SK-N-SH (cell line): ENCODE measurements around the gene FBXL7. TPM values are rescaled to one million over a fixed set of nuclear protein-coding genes. Genes with fewer than 3 reads are reported as not detected.

ENCODE experiments used
- CTCF ChIA-PET: fragments of 300-600, 350-600 bp; formaldehyde crosslinking; extraction: SDS; loops from one replicate; lab custom pipeline; 2021; lab: Yijun Ruan, JAX
- POLR2A ChIA-PET: fragments of 350-600 bp; sonication (Branson Sonifier 250); formaldehyde crosslinking; extraction: SDS; loops from one replicate; lab custom pipeline; 2020; ENCODE audit warnings: antibody characterized with exemption, inconsistent platforms; lab: Yijun Ruan, JAX
- DNase-seq: peaks from one replicate; pipeline ENCODE4 v3.0.0; 2012
- H2AFZ ChIP-seq: fragments of 200-600 bp; sonication (generic); 2 replicates; pipeline ENCODE4 v1.8.1; 2016; ENCODE audit warnings: antibody characterized with exemption, mild to moderate bottlenecking, low read depth
- H3F3A ChIP-seq: fragments of 200-600 bp; sonication (generic); replicated peaks from 2 replicates; pipeline ENCODE3; 2016; ENCODE audit warnings: antibody characterized with exemption, mild to moderate bottlenecking; ENCODE audit not compliant: insufficient read depth
- H3K27ac ChIP-seq, 2 experiments: fragments of 200-500 bp in 1 of 2; fragments of 200-600 bp in 1 of 2; sonication (Bioruptor generic) in 1 of 2; sonication (generic), shearing (Covaris generic) in 1 of 2; 2 replicates each; pipeline versions ENCODE4 v1.5.1 to v1.6.1; 2014 to 2016; ENCODE audit warnings: low read depth in 2 of 2, inconsistent platforms in 1 of 2, low read length in 1 of 2, mild to moderate bottlenecking in 1 of 2, mixed read lengths in 1 of 2
- H3K27me3 ChIP-seq: fragments of 200-600 bp; sonication (generic), shearing (Covaris generic); 2 replicates; pipeline ENCODE4 v1.6.1; 2016; ENCODE audit warnings: mixed run types; ENCODE audit not compliant: insufficient read depth
- H3K36me3 ChIP-seq, 2 experiments: fragments of 200-500 bp in 1 of 2; fragments of 200-600 bp in 1 of 2; sonication (Bioruptor generic) in 1 of 2; sonication (generic) in 1 of 2; replicated peaks in 1 of 2; 2 replicates each; pipeline versions ENCODE3 to v1.5.1; 2014 to 2016; ENCODE audit warnings: low read length in 1 of 2, mild to moderate bottlenecking in 1 of 2; ENCODE audit not compliant: insufficient read depth in 2 of 2, control insufficient read depth in 1 of 2
- H3K4me1 ChIP-seq, 2 experiments: fragments of 200-500 bp in 1 of 2; fragments of 200-600 bp in 1 of 2; sonication (Bioruptor generic) in 1 of 2; sonication (generic), shearing (Covaris generic) in 1 of 2; 2 replicates each; pipeline versions ENCODE4 v1.5.1 to v1.6.1; 2014 to 2016; ENCODE audit warnings: low read depth in 1 of 2, low read length in 1 of 2, mixed run types in 1 of 2; ENCODE audit not compliant: insufficient read depth in 2 of 2, control insufficient read depth in 1 of 2
- H3K4me2 ChIP-seq: fragments of 200-600 bp; sonication (generic), shearing (Covaris generic); 2 replicates; pipeline ENCODE4 v1.6.1; 2017; ENCODE audit warnings: mixed run types
- H3K4me3 ChIP-seq, 2 experiments: fragments of 200-500 bp in 1 of 2; fragments of 200-600 bp in 1 of 2; sonication (Bioruptor generic) in 1 of 2; sonication (generic), shearing (Covaris generic) in 1 of 2; 2 replicates each; pipeline versions ENCODE4 v1.5.1 to v1.8.1; 2014 to 2016; ENCODE audit warnings: low read depth in 2 of 2, inconsistent platforms in 1 of 2, low read length in 1 of 2, mild to moderate bottlenecking in 1 of 2, mixed read lengths in 1 of 2, moderate library complexity in 1 of 2
- H3K79me2 ChIP-seq: fragments of 200-600 bp; sonication (generic); 2 replicates; pipeline ENCODE4 v1.8.1; 2017; ENCODE audit warnings: mild to moderate bottlenecking; ENCODE audit not compliant: insufficient read depth
- H3K9ac ChIP-seq: fragments of 200-600 bp; sonication (generic); 2 replicates; pipeline ENCODE4 v1.6.1; 2017; ENCODE audit warnings: mixed run types
- H3K9me2 ChIP-seq: fragments of 200-600 bp; sonication (generic); 2 replicates; pipeline ENCODE4 v1.6.1; 2017; ENCODE audit warnings: mixed run types
- H3K9me3 ChIP-seq: fragments of 200-600 bp; sonication (generic); 2 replicates; pipeline ENCODE4 v1.6.1; 2017; ENCODE audit warnings: mixed run types, mild to moderate bottlenecking, moderate library complexity
- H4K20me1 ChIP-seq: fragments of 200-600 bp; sonication (generic); 2 replicates; pipeline ENCODE4 v1.6.1; 2017; ENCODE audit warnings: mild to moderate bottlenecking, mixed run types; ENCODE audit not compliant: insufficient read depth
- CHD2 ChIP-seq: fragments of 150-350 bp; IDR thresholded peaks from 2 replicates; pipeline ENCODE4 v1.6.1; 2018; ENCODE audit warnings: low read length; ENCODE audit not compliant: partially characterized antibody
- ELF1 ChIP-seq: IDR thresholded peaks from 2 replicates; pipeline ENCODE4 v1.4.0; 2012
- EZH2phosphoT487 ChIP-seq: fragments of 200-600 bp; sonication (generic); IDR thresholded peaks from 2 replicates; pipeline ENCODE4 v1.6.1; 2017; ENCODE audit warnings: low read depth, mixed run types, mild to moderate bottlenecking, antibody characterized with exemption, moderate library complexity, borderline replicate concordance
- FOSL2 ChIP-seq: IDR thresholded peaks from 2 replicates; pipeline ENCODE4 v1.4.0; 2012; ENCODE audit warnings: low read depth, mild to moderate bottlenecking, moderate library complexity, borderline replicate concordance
- FOXJ3 ChIP-seq: sonication (generic); formaldehyde crosslinking; IDR thresholded peaks from 2 replicates; pipeline ENCODE4 v1.5.1; 2020; ENCODE audit warnings: mild to moderate bottlenecking, missing genetic modification reagents
- MEF2A ChIP-seq: IDR thresholded peaks from 2 replicates; pipeline ENCODE4 v1.4.0; 2012; ENCODE audit warnings: low read depth, borderline replicate concordance
- MXI1 ChIP-seq: IDR thresholded peaks from 2 replicates; pipeline ENCODE4 v1.6.1; 2012; ENCODE audit warnings: mild to moderate bottlenecking, low read depth, low read length, improper control_type of control experiment
- RCOR1 ChIP-seq: fragments of 150-350 bp; IDR thresholded peaks from 2 replicates; pipeline ENCODE4 v1.6.1; 2017; ENCODE audit warnings: antibody characterized with exemption, low read length
- SIN3A ChIP-seq: IDR thresholded peaks from 2 replicates; pipeline ENCODE4 v1.6.1; 2012; ENCODE audit warnings: low read depth, mild to moderate bottlenecking, low read length, moderate library complexity, borderline replicate concordance
- TAF1 ChIP-seq: IDR thresholded peaks from 2 replicates; pipeline ENCODE4 v1.6.1; 2012; ENCODE audit warnings: low read depth, mild to moderate bottlenecking, low read length, moderate library complexity, borderline replicate concordance
- WGBS: methylation state at CpG from one replicate; pipeline ENCODE4 v1.1.6; 2017; ENCODE audit warnings: low lambda C conversion rate; 5-methylcytosine and 5-hydroxymethylcytosine counted together
- polyA plus RNA-seq, 3 experiments: library from polyadenylated mRNA; depleted of rRNA; stranded (reverse); fragments of >200 nt; gene quantifications; 2 replicates each; pipeline ENCODE4 v1.2.3, GENCODE V29; 2012
- TF ChIP-seq, protein P1 (sequence below): IDR thresholded peaks from 2 replicates; pipeline ENCODE4; 2012
- TF ChIP-seq, protein P2 (sequence below): fragments of 200-600 bp; sonication (generic); IDR thresholded peaks from 2 replicates; pipeline ENCODE4 v1.6.1; 2017; ENCODE audit warnings: antibody characterized with exemption, mild to moderate bottlenecking, moderate library complexity
- TF ChIP-seq, protein P3 (sequence below): IDR thresholded peaks from 2 replicates; pipeline ENCODE4 v1.6.1; 2012; ENCODE audit warnings: mild to moderate bottlenecking, low read depth, low read length, moderate library complexity
- TF ChIP-seq, protein P4 (sequence below): IDR thresholded peaks from 2 replicates; pipeline ENCODE4 v1.4.0; 2012; ENCODE audit warnings: low read depth, borderline replicate concordance
- TF ChIP-seq, protein P5 (sequence below): IDR thresholded peaks from 2 replicates; pipeline ENCODE4 v1.4.0; 2012; ENCODE audit warnings: low read depth
- TF ChIP-seq, protein P6 (sequence below): fragments of 150-350 bp; IDR thresholded peaks from 2 replicates; pipeline ENCODE4 v1.6.1; 2016; ENCODE audit warnings: mild to moderate bottlenecking, low read depth, low read length
- TF ChIP-seq, protein P7 (sequence below): fragments of 150-350 bp; IDR thresholded peaks from 2 replicates; pipeline ENCODE4 v1.6.1; 2017; ENCODE audit warnings: antibody characterized with exemption, low read length, low read depth, borderline replicate concordance

The FBXL7 gene
- polyA plus RNA-seq, 1 of the 3 experiments (the other 2 are of a cell fraction) = 7.0 TPM

DNA sequence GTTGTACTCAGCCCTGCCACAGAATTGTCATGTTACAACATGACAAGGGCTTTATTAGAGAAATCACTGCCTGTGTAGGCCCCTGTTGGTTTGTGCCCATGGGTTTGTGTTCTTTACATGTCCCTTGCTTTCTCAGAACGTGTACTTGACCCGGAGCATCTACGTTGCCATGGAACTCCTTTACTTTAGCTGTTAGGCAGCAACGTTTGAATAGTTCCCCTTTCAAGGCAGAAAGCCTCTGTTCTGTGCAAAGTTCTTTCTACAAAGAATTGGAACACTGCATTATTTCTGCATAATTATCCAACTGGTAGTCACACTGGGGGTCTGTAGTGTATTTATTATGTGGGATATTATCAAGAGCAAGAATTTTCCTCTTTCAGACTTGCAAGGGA is 51.1 kb downstream of the FBXL7 start (continued):
- TF ChIP-seq, protein P1, sequence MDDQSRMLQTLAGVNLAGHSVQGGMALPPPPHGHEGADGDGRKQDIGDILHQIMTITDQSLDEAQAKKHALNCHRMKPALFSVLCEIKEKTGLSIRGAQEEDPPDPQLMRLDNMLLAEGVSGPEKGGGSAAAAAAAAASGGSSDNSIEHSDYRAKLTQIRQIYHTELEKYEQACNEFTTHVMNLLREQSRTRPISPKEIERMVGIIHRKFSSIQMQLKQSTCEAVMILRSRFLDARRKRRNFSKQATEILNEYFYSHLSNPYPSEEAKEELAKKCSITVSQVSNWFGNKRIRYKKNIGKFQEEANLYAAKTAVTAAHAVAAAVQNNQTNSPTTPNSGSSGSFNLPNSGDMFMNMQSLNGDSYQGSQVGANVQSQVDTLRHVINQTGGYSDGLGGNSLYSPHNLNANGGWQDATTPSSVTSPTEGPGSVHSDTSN = no peak
- TF ChIP-seq FOXJ3 = no peak
- TF ChIP-seq, protein P2, sequence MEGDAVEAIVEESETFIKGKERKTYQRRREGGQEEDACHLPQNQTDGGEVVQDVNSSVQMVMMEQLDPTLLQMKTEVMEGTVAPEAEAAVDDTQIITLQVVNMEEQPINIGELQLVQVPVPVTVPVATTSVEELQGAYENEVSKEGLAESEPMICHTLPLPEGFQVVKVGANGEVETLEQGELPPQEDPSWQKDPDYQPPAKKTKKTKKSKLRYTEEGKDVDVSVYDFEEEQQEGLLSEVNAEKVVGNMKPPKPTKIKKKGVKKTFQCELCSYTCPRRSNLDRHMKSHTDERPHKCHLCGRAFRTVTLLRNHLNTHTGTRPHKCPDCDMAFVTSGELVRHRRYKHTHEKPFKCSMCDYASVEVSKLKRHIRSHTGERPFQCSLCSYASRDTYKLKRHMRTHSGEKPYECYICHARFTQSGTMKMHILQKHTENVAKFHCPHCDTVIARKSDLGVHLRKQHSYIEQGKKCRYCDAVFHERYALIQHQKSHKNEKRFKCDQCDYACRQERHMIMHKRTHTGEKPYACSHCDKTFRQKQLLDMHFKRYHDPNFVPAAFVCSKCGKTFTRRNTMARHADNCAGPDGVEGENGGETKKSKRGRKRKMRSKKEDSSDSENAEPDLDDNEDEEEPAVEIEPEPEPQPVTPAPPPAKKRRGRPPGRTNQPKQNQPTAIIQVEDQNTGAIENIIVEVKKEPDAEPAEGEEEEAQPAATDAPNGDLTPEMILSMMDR = no peak
- TF ChIP-seq FOSL2 = no peak
- TF ChIP-seq SIN3A = no peak
- no peak for TF ChIP-seq TAF1

DNA sequence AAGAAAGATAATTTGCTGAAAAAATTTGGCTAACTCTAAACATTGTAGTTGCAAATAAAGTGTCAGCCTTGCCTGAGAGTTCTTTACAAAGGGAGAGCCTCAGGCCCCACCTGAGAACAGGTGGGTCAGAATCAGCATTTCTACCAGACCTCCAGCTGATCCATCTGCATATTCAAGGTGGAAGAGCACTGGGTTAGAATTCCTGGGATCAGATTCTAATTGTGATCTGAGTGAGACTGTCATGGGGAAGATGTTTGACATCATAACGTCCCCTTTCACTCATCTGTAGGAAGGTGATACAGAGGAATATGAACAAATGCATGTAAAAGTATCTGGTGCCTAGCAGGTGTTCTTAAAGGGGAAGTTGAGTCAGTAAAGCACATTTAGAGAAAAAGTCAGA is 54.6 kb downstream of the FBXL7 start:
- Histone ChIP-seq H3K4me2 (no peak overlapping the region), H4K20me1 (no peaks in the 10 kb centered on the region), H3K9me3 (no peaks in the 10 kb centered on the region), H3K27me3 (no peaks in the 10 kb centered on the region), H3K9me2 (no peaks in the 10 kb centered on the region), H2AFZ (no peak overlapping the region), H3K9ac (no peak overlapping the region), H3F3A (no peaks in the 10 kb centered on the region), H3K36me3 (peaks cover 0 to 4% of the 10 kb centered on the region in 2 experiments), H3K4me1 (peaks cover 0 to 2% of the 10 kb centered on the region in 2 experiments; a peak in 1 of 4 replicates), H3K4me3 (no peak overlapping the region), H3K27ac (no peak overlapping the region), H3K79me2 (peaks cover 6% of the 10 kb centered on the region)
- CTCF ChIA-PET = no interaction called here
- POLR2A ChIA-PET = no interaction called here
- no peak for DNase-seq
- 59% methylated on average over 1 of the region's 1 CpG for WGBS
- no peak for TF ChIP-seq CHD2
- TF ChIP-seq MXI1 = no peak
- TF ChIP-seq, protein P3, sequence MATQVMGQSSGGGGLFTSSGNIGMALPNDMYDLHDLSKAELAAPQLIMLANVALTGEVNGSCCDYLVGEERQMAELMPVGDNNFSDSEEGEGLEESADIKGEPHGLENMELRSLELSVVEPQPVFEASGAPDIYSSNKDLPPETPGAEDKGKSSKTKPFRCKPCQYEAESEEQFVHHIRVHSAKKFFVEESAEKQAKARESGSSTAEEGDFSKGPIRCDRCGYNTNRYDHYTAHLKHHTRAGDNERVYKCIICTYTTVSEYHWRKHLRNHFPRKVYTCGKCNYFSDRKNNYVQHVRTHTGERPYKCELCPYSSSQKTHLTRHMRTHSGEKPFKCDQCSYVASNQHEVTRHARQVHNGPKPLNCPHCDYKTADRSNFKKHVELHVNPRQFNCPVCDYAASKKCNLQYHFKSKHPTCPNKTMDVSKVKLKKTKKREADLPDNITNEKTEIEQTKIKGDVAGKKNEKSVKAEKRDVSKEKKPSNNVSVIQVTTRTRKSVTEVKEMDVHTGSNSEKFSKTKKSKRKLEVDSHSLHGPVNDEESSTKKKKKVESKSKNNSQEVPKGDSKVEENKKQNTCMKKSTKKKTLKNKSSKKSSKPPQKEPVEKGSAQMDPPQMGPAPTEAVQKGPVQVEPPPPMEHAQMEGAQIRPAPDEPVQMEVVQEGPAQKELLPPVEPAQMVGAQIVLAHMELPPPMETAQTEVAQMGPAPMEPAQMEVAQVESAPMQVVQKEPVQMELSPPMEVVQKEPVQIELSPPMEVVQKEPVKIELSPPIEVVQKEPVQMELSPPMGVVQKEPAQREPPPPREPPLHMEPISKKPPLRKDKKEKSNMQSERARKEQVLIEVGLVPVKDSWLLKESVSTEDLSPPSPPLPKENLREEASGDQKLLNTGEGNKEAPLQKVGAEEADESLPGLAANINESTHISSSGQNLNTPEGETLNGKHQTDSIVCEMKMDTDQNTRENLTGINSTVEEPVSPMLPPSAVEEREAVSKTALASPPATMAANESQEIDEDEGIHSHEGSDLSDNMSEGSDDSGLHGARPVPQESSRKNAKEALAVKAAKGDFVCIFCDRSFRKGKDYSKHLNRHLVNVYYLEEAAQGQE = no peak
- TF ChIP-seq, protein P4, sequence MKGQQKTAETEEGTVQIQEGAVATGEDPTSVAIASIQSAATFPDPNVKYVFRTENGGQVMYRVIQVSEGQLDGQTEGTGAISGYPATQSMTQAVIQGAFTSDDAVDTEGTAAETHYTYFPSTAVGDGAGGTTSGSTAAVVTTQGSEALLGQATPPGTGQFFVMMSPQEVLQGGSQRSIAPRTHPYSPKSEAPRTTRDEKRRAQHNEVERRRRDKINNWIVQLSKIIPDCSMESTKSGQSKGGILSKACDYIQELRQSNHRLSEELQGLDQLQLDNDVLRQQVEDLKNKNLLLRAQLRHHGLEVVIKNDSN = no peak
- TF ChIP-seq, protein P5, sequence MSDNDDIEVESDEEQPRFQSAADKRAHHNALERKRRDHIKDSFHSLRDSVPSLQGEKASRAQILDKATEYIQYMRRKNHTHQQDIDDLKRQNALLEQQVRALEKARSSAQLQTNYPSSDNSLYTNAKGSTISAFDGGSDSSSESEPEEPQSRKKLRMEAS = no peak
- TF ChIP-seq, protein P6, sequence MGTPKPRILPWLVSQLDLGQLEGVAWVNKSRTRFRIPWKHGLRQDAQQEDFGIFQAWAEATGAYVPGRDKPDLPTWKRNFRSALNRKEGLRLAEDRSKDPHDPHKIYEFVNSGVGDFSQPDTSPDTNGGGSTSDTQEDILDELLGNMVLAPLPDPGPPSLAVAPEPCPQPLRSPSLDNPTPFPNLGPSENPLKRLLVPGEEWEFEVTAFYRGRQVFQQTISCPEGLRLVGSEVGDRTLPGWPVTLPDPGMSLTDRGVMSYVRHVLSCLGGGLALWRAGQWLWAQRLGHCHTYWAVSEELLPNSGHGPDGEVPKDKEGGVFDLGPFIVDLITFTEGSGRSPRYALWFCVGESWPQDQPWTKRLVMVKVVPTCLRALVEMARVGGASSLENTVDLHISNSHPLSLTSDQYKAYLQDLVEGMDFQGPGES = no peak
- no peak for TF ChIP-seq MEF2A
- no peak for TF ChIP-seq EZH2phosphoT487
- no peak for TF ChIP-seq RCOR1
- TF ChIP-seq, protein P1 = no peak
- TF ChIP-seq ELF1 = no peak
- TF ChIP-seq, protein P7, sequence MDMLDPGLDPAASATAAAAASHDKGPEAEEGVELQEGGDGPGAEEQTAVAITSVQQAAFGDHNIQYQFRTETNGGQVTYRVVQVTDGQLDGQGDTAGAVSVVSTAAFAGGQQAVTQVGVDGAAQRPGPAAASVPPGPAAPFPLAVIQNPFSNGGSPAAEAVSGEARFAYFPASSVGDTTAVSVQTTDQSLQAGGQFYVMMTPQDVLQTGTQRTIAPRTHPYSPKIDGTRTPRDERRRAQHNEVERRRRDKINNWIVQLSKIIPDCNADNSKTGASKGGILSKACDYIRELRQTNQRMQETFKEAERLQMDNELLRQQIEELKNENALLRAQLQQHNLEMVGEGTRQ = no peak
